ENCODE measurements around the gene CTU2. TPM values are rescaled to one million over a fixed set of nuclear protein-coding genes. Genes with fewer than 3 reads are reported as not detected.

CTU2 gene
- total RNA-seq, 1 donor from 2014 or later, result 20.6 TPM

GRCh38 chr16:88735616-88736015 lies 29.3 kb downstream of the CTU2 start:
- intact Hi-C loops (cut with DNase I), result no loop called here
- no peak for DNase-seq (ENCODE audit: low spot score)
- ATAC-seq, result no peak

- intact Hi-C loops (cut with DNase I), result no loop called here
- DNase-seq (ENCODE audit: low spot score), result no peak
- ATAC-seq, result no peak
Measured at GRCh38 chr16:88736088-88736487, 29.8 kb downstream of the CTU2 start.

GRCh38 chr16:88736496-88736895 lies 30.2 kb downstream of the CTU2 start:
- intact Hi-C loops (cut with DNase I), result no loop called here
- DNase-seq (ENCODE audit: low spot score) (no peak), ATAC-seq (no peak)

- intact Hi-C loops (cut with DNase I), result no loop called here
- peak; percentile 79 for DNase-seq (ENCODE audit: low spot score)
- peak; percentile 69 for ATAC-seq
Measured at GRCh38 chr16:88737298-88738150, 31.2 kb downstream of the CTU2 start.

GRCh38 chr16:88738151-88739084 lies 32.1 kb downstream of the CTU2 start:
- intact Hi-C loops (cut with DNase I), result no loop called here
- ATAC-seq (no peak), DNase-seq (ENCODE audit: low spot score) (no peak)

- ATAC-seq (no peak), DNase-seq (ENCODE audit: low spot score) (no peak)
- intact Hi-C loops (cut with DNase I), result no loop called here
Measured at GRCh38 chr16:88739139-88739976, 33.1 kb downstream of the CTU2 start.

- ATAC-seq (no peak), DNase-seq (ENCODE audit: low spot score) (no peak)
- intact Hi-C loops (cut with DNase I), result loop anchor here (10.0 kb wide), 1 partner anchor 425 kb away; no protein-coding TSS in a partner anchor
Measured at GRCh38 chr16:88739977-88740726, 33.8 kb downstream of the CTU2 start.

GRCh38 chr16:88740727-88741055 lies 34.4 kb downstream of the CTU2 start:
- ATAC-seq (no peak), DNase-seq (ENCODE audit: low spot score) (no peak)
- intact Hi-C loops (cut with DNase I), result loop anchor here (10.0 kb wide), 1 partner anchor 424 kb away; no protein-coding TSS in a partner anchor

GRCh38 chr16:88741368-88741767 lies 35.1 kb downstream of the CTU2 start:
- intact Hi-C loops (cut with DNase I), result loop anchor here (10.0 kb wide), 1 partner anchor 423 kb away; no protein-coding TSS in a partner anchor
- ATAC-seq (no peak), DNase-seq (ENCODE audit: low spot score) (no peak)

GRCh38 chr16:88742896-88743605 lies 36.7 kb downstream of the CTU2 start:
- ATAC-seq (no peak), DNase-seq (ENCODE audit: low spot score) (no peak)
- intact Hi-C loops (cut with DNase I), result loop anchor here (2.0 to 10.0 kb wide), 2 partner anchors 42 to 422 kb away; partner anchors contain the start of gene PIEZO1

GRCh38 chr16:88743693-88744576 lies 37.6 kb downstream of the CTU2 start:
- DNase-seq (ENCODE audit: low spot score), result peak; percentile 90
- intact Hi-C loops (cut with DNase I), result loop anchor here (2.0 to 10.0 kb wide), 2 partner anchors 41 to 421 kb away; partner anchors contain the start of gene PIEZO1
- ATAC-seq, result peak; percentile 73

- intact Hi-C loops (cut with DNase I), result loop anchor here (10.0 kb wide), 1 partner anchor 420 kb away; no protein-coding TSS in a partner anchor
- DNase-seq (ENCODE audit: low spot score), result no peak
- ATAC-seq, result peak; percentile 41
Measured at GRCh38 chr16:88744577-88745521, 38.5 kb downstream of the CTU2 start.

GRCh38 chr16:88746506-88746905 lies 40.2 kb downstream of the CTU2 start:
- intact Hi-C loops (cut with DNase I), result loop anchor here (10.0 kb wide), 1 partner anchor 418 kb away; no protein-coding TSS in a partner anchor
- ATAC-seq, result peak; percentile 53
- DNase-seq (ENCODE audit: low spot score), result no peak

GRCh38 chr16:88747588-88748301 lies 41.4 kb downstream of the CTU2 start:
- no peak for ATAC-seq
- no peak for DNase-seq (ENCODE audit: low spot score)
- intact Hi-C loops (cut with DNase I), result loop anchor here (10.0 kb wide), 1 partner anchor 417 kb away; no protein-coding TSS in a partner anchor

GRCh38 chr16:88748364-88748763 lies 42.1 kb downstream of the CTU2 start:
- no peak for ATAC-seq
- DNase-seq (ENCODE audit: low spot score), result no peak
- intact Hi-C loops (cut with DNase I), result loop anchor here (10.0 kb wide), 1 partner anchor 416 kb away; no protein-coding TSS in a partner anchor

Data from sciatic nerve (tissue), 2 donors.